Measurements from ENCODE around the gene NUP214.

DNA sequence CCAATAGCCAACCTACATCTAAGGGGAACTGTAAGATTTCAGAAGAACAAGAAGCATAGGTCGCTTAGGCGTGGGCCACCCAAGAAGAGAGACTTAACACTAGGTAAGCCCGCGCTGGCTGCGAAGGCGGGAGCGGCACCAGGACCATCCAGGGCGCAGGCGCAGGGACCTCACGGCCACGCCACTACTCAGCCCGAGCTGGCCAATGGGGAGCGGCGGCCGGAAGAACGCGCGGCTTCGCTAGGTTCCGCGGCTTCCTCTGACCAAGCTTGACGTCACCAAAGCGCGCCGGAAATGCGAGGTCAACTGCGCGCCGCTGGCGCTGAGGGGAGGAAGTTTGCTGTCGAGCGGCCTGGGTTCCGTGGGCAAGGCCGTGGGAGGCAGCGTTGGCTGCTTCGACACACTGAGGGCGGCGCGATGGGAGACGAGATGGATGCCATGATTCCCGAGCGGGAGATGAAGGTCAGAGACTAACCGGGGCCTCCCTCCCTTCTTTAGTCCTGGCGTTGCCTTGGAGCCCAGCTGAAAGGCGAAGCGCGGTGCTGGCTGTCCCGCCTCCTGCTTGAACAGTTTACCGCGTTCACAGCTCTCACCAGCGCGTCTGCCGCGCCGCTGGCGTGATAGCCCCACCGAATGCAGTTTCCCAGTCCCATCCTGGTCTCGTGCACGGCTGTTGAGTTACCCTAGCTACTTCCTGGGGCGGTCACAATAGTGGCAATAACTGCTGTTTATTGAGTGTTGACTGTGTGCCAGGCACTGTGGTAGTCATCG is at the start of gene NUP214:
- TF ChIP-seq CTCF (conservative IDR thresholded peaks at IDR 0.05; ENCODE audit: low read length) (no peak), EZH2phosphoT487 (IDR thresholded peaks at IDR 0.05; ENCODE audit: borderline replicate concordance, low read depth, low read length) (no peak)

All from OCI-LY7 (cell line).